ENCODE measurements around the gene ANAPC13. TPM values are rescaled to one million over a fixed set of nuclear protein-coding genes. Genes with fewer than 3 reads are reported as not detected.
A peak's percentile ranks its signal among the peaks of the same experiment; 100 is the strongest.

The ANAPC13 gene
- total and polyA plus RNA-seq, 2 of the 4 experiments (the other 2 are of a cell fraction): 43.4 to 62.9 TPM

GRCh38 chr3:134453631-134454030 lies 32.2 kb downstream of the ANAPC13 start:
- no peak overlapping the region for H4K5ac ChIP-seq (ENCODE audit: low read depth, low read length)
- H2BK120ac ChIP-seq (ENCODE audit: low read depth, low read length): peak overlapping the region; percentile 30; the same call in 1 of the 2 replicates
- ATAC-seq (ENCODE audit: low read depth) (no peak), DNase-seq (no peak)
- peak overlapping the region; percentile 50; the same call in 1 of the 3 replicates for H2BK15ac ChIP-seq (ENCODE audit: low read depth, low read length)
- no peak overlapping the region for H3K4me3 ChIP-seq (ENCODE audit: insufficient read depth, low read depth, low read length)
- no peak overlapping the region for H3K56ac ChIP-seq (ENCODE audit: extremely low read depth, insufficient read depth, low read length)
- no peak overlapping the region; the same call in 1 of the 2 replicates for H3K4ac ChIP-seq (ENCODE audit: low read depth, low read length)
- intact Hi-C loops (cut with micrococcal nuclease): no loop called here
- dilution Hi-C loops (cut with HindIII; ENCODE audit: low sequenced_read_pairs, unreplicated experiment): no loop called here
- in situ Hi-C loops (cut with MboI; ENCODE audit: low sequenced_read_pairs): no loop called here
- WGBS, 2 experiments (ENCODE audit: extremely low coverage in 2 of 2, insufficient read length in 1 of 2): no CpG with 5 or more reads among the region's 6 CpGs
- TF ChIP-seq USF2 (IDR thresholded peaks at IDR 0.05; ENCODE audit: low read depth, low read length): no peak
- TF ChIP-seq SMC3 (IDR thresholded peaks at IDR 0.05; ENCODE audit: low read depth, low read length): 0 out of 2 replicates have a peak, but pooled peaks have one; percentile 10
- TF ChIP-seq NFE2L2 (IDR thresholded peaks at IDR 0.05; ENCODE audit: low read depth, low read length): no peak
- TF ChIP-seq RAD21 (IDR thresholded peaks at IDR 0.05; ENCODE audit: low read length): peak; percentile 27; the same call in 1 of the 2 replicates
- TF ChIP-seq, protein P1, sequence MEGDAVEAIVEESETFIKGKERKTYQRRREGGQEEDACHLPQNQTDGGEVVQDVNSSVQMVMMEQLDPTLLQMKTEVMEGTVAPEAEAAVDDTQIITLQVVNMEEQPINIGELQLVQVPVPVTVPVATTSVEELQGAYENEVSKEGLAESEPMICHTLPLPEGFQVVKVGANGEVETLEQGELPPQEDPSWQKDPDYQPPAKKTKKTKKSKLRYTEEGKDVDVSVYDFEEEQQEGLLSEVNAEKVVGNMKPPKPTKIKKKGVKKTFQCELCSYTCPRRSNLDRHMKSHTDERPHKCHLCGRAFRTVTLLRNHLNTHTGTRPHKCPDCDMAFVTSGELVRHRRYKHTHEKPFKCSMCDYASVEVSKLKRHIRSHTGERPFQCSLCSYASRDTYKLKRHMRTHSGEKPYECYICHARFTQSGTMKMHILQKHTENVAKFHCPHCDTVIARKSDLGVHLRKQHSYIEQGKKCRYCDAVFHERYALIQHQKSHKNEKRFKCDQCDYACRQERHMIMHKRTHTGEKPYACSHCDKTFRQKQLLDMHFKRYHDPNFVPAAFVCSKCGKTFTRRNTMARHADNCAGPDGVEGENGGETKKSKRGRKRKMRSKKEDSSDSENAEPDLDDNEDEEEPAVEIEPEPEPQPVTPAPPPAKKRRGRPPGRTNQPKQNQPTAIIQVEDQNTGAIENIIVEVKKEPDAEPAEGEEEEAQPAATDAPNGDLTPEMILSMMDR (conservative IDR thresholded peaks at IDR 0.05; ENCODE audit: low read depth, low read length): peak; percentile 28; the same call in 1 of the 2 replicates
- no peak overlapping the region for H4K91ac ChIP-seq (ENCODE audit: insufficient read depth, low read depth, low read length)
- H2AFZ ChIP-seq (replicated peaks; ENCODE audit: low read length, poor library complexity): no peak overlapping the region
- POLR2A ChIA-PET (ENCODE audit: unreplicated experiment): no interaction called here
- no peaks in the 10 kb centered on the region for H3K9me3 ChIP-seq (ENCODE audit: control insufficient read depth, insufficient read depth, low read length)
- BruUV-seq (replicated peaks): no TSS peak
- no peak overlapping the region for H2BK20ac ChIP-seq (ENCODE audit: low read depth, low read length)
- H3K79me1 ChIP-seq (ENCODE audit: low read depth in 1 of 2, low read length in 2 of 2): peaks cover 0 to 4% of the 10 kb centered on the region in 2 experiments; a peak in 2 of 4 replicates
- no peak overlapping the region for H4K8ac ChIP-seq (ENCODE audit: low read depth in 2 of 2, low read length in 2 of 2)
- H3K9me1 ChIP-seq (ENCODE audit: insufficient read depth, low read length): peaks cover 6% of the 10 kb centered on the region; the same call in 1 of the 2 replicates
- H3K36me3 ChIP-seq (ENCODE audit: control insufficient read depth, insufficient read depth, low read length): no peaks in the 10 kb centered on the region
- CTCF ChIA-PET: interaction anchor here (0.6 kb wide), 1 partner anchor 17 kb away, joined by 3 read pairs; no protein-coding TSS in a partner anchor
- no peak overlapping the region for H3K4me2 ChIP-seq (ENCODE audit: low read depth, low read length)
- no peaks in the 10 kb centered on the region for H3K27me3 ChIP-seq (ENCODE audit: control insufficient read depth, insufficient read depth, low read length)
- no peak overlapping the region for H3K18ac ChIP-seq (ENCODE audit: low read depth, low read length)
- H3K23ac ChIP-seq (ENCODE audit: low read depth, low read length): no peak overlapping the region
- H2AK9ac ChIP-seq (replicated peaks; ENCODE audit: low read depth, low read length, poor library complexity): no peak overlapping the region
- H3K27ac ChIP-seq (ENCODE audit: insufficient read depth, low read length): no peak overlapping the region
- peak overlapping the region; percentile 36; the same call in 1 of the 2 replicates for H2AK5ac ChIP-seq (ENCODE audit: low read depth, low read length)
- H3K4me1 ChIP-seq (ENCODE audit: control insufficient read depth, insufficient read depth, low read length): peaks cover 1% of the 10 kb centered on the region; the same call in 1 of the 2 replicates
- no peak overlapping the region for H2BK5ac ChIP-seq (ENCODE audit: low read depth, low read length, poor library complexity, severe bottlenecking)
- H3K9ac ChIP-seq (ENCODE audit: low read depth, low read length): no peak overlapping the region
- no peaks in the 10 kb centered on the region for H4K20me1 ChIP-seq (ENCODE audit: insufficient read depth, low read length)
- 0 out of 2 replicates have a peak overlapping the region, but pooled peaks have one; percentile 19 for H3K14ac ChIP-seq (replicated peaks; ENCODE audit: low read depth, low read length)

Measured in IMR-90 (cell line).